IPS DF 19.7 (cell line): Measurements from ENCODE around the gene MS4A10.

Source experiments
- DNase-seq: peaks from one replicate; pipeline ENCODE4 v3.0.0-alpha.2; 2013; ENCODE audit warnings: low read depth, low spot score

Gene MS4A10

GRCh38 chr11:60849641-60850520 lies 64.7 kb downstream of the MS4A10 start:
- no peak for DNase-seq
